DMS153 treated with DMSO at 0.1 percent for 48 hours (cell line): Measurements from ENCODE around the gene AP3B1.

ENCODE experiments used
- DNase-seq: peaks from one replicate; lab custom pipeline; 2025; ENCODE audit not compliant: unreplicated experiment; lab: John Stamatoyannopoulos, UW

AP3B1 gene

GRCh38 chr5:78294248-78295034 lies at the start of gene AP3B1:
AP3B1 (minus strand) TSS chr5:78294698; CDS start chr5:78294579, 119 bp downstream.
- peak; percentile 63 for DNase-seq

- DNase-seq, result no peak
These were observed 46.9 kb upstream of the AP3B1 start for GRCh38 chr5:78341440-78341839.

GRCh38 chr5:78339617-78340436 lies 45.3 kb upstream of the AP3B1 start:
- DNase-seq, result no peak

DNA sequence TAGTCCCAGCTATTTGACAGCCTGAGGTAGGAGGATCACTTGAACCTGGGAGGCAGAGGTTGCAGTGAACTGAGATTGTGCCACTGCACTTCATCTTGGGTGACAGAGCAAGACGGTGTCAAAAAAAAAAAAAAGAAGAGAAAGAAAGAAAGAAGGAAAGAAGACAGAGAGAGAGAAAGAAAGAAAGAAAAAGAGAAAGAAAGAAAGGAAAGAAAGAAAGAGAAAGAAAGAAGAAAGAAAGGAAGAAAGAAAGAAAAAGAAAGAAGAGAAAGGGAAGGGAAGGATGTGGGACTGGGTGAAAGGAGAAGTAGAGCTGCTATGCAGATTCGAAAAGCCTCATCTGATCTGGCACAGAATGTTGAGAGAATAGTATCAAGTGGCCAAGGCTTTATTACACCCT lies 42.2 kb upstream of the AP3B1 start:
- DNase-seq, result no peak

GRCh38 chr5:78335976-78336375 lies 41.5 kb upstream of the AP3B1 start:
- no peak for DNase-seq

DNA sequence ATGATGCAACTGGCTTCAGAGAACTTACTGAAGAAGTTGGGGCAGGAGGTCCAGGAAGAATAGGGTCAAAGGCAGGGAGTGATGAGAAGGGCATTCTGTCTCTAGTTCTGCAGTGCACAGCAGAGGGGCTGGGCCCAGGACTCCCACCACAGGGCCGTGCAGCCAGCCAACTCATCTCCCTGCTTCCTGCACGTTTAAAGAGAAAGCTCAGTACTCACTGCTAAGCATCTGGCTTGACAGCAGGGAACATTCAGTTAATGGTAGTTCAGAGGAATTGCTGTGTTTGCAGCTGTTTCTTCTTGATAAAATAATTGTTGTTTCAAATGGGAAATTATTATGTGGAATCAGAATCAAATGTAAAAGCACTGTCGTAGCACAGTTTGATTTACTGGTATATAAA lies 40.3 kb upstream of the AP3B1 start:
- DNase-seq, result no peak

- DNase-seq, result no peak
These were observed 37.1 kb upstream of the AP3B1 start for GRCh38 chr5:78331523-78332080.

GRCh38 chr5:78328585-78329173 lies 34.2 kb upstream of the AP3B1 start:
- DNase-seq, result no peak

DNA sequence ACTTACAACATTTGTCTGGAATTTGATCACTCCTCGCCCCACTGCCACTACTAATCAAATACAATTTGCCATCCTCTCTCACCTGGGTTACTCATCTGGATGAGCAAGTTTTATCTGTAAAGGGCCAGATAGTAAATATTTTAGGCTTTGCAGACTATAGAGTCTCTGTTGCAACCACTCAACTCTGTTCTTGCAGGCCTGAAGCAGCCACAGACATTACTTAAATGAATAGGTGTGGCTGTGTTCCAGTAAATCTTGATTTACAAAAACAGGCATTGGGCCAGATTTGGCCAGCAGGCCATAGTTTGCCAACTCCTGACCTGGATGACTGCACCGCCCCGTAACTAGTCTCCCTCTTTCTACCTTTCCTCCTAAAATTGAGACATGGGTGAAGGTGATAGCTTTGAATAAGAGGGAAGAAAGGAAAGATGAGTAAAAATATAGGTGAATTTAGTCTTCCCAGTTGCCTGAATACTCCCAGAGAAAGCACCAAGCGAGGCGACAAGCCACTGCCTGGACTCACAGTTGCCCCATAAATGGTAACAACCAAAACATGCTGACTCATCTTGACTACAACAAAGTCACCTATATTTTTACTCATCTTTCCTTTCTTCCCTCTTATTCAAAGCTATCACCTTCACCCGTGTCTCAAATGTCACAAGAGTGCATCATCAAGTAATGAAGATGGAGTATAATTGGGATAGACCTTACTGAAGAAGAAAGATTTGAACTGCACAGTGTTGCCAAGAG lies 33.4 kb upstream of the AP3B1 start:
- DNase-seq, result no peak

GRCh38 chr5:78326930-78327329 lies 32.4 kb upstream of the AP3B1 start:
- no peak for DNase-seq

DNA sequence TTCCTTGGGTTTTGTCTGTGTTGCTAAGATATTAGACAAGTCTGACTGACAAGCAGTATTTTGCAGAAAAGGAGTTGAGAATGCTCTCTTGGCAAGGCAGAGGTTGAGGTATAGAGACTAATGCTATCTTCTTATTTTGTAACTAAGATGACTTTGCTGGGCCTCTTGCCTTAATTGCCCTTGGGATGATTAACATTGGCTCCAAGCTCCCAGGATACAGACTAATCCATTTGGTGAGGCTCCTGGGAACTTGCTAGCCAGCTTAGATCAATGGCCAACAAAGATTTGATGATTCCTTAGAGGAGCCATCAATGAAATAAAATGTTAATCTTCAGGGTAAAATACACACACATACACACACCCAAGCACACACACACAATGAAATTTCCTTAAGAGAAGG lies 28.7 kb upstream of the AP3B1 start:
- DNase-seq, result no peak

- no peak for DNase-seq
These were observed 25.9 kb upstream of the AP3B1 start for GRCh38 chr5:78320401-78320800.

GRCh38 chr5:78318337-78318736 lies 23.8 kb upstream of the AP3B1 start:
- no peak for DNase-seq

DNA sequence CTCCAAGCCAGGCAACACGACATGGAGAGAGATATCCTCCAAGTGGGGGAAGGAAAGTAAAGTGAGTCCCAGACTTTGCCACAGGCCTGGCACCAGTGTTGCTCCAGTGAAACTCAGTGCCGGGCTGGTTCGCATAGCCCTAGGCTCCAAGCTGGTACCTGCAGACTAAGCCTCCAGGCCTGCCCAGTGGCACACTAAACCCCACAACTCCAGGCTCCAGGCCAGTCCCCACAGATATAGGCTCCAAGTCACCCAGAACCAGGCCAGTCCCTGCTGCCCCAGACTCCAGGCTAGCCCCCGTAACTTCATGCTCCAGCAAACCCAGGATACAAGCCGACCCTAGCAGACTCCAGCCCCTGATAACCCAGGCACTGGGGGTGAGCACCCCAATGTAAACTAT lies 23.0 kb upstream of the AP3B1 start:
- no peak for DNase-seq

DNA sequence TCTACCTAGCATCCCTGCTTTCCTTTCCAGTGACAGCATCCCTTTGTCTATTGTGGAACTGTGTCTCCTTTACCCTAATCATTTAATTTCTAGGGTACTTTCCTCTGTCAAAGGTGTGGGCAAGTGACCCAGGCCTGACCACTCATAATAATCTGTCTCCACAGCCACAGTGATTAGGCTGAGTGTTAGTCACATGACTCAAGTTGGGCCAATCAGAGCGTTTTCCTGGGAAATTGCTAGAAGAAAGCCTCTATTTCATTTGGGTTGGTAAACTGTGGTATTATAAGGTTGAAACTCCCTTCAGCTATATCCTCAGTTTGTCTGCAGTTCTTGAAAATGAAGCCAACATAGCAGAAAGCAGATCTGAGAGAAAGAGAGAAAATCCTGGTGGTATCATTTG lies 14.2 kb upstream of the AP3B1 start:
- no peak for DNase-seq

GRCh38 chr5:78300464-78301045 lies 6.1 kb upstream of the AP3B1 start:
- DNase-seq, result no peak

DNA sequence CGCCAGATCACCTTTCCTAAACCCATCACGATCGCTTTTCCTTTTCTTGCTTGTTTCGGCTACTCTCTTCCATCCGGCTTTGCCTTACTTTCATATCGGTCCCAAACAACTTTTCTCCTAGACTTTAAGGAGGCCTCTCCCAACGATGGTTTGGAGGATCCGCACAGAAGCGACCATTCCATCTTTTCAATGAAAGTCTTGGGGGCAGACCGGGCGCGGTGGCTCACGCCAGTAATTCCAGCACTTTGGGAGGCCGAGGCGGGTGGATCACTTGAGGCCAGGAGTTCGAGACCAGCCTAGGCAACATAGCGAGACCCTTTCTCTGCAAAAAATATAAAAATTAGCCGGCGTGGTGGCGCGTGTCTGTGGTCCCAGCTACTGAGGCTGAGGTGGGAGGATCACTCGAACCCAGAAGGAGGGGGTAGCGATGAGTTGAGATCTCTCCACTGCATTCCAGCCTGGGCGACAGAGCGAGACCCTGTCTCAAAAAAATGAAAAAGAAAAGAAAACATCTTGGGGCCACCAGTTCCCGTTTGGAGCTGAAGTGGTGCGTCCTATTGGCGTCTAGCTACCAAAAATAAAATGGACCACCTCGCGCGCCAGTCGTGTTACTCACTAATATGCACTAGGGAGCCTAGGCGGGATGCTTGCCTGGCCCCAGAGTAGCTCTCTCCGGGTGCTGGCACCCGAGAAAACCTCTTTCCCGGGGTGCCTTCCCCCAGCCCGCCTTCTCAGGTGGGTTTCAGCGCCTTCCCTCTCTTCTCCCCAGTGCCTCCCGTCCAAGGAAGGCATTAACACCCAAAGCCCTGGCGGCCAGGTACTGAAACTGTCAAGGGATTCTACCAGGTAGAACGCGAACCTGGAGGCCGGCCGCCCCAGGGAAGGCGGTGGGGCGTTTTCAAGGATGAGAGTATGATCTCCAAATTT lies 800 bp upstream of the AP3B1 start:
- no peak for DNase-seq

GRCh38 chr5:78293851-78294247 lies 649 bp downstream of the AP3B1 start:
- DNase-seq, result no peak

DNA sequence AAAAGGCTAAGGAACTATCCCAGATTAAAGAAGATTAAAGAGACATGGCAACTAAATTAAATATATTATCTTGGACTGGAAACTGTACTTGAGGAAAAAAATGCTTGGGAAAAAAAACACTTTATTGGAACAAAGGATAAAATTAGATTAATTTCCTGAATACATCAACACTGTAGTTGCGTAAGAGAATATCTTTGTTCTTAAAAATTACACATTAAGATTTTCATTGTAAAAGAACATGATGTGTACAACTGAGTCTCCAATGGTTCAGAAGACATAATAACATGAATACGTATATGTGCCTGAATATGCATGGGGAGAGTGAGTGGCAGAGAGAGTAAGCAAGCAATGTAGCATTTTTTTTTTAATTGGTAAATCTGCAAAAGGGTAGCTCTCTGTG lies 2.8 kb downstream of the AP3B1 start:
- no peak for DNase-seq

DNA sequence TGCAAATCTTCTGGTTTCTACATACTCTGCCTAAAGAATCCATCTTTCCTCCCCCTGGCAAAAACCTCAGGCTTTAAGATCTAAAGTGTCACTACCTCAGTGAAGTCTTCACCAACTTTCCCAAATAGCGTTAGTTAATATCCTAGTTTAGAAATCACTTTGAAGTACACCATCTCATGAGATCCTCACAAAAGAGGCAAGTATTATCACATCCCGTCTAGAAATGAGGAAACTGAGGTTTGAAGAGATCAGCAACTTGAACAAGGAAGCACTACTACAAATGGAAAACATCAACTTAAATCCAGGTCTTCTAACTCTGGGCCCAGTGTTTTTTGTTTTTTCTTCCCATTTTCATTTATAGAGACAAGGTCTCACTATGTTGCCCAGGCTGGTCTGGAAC lies 4.6 kb downstream of the AP3B1 start:
- no peak for DNase-seq
